Right forelimb (tissue), 1 donor: ENCODE data around the gene DENND4B.
"Not testable (repeated sequence)": the region's sequence is repeated elsewhere in the genome, so short reads cannot be mapped to it uniquely, and the experiment has no call there.

Experiments
- DNase-seq: peaks from one replicate; pipeline ENCODE4 v3.0.0-alpha.2; 2018

DENND4B gene

DNA sequence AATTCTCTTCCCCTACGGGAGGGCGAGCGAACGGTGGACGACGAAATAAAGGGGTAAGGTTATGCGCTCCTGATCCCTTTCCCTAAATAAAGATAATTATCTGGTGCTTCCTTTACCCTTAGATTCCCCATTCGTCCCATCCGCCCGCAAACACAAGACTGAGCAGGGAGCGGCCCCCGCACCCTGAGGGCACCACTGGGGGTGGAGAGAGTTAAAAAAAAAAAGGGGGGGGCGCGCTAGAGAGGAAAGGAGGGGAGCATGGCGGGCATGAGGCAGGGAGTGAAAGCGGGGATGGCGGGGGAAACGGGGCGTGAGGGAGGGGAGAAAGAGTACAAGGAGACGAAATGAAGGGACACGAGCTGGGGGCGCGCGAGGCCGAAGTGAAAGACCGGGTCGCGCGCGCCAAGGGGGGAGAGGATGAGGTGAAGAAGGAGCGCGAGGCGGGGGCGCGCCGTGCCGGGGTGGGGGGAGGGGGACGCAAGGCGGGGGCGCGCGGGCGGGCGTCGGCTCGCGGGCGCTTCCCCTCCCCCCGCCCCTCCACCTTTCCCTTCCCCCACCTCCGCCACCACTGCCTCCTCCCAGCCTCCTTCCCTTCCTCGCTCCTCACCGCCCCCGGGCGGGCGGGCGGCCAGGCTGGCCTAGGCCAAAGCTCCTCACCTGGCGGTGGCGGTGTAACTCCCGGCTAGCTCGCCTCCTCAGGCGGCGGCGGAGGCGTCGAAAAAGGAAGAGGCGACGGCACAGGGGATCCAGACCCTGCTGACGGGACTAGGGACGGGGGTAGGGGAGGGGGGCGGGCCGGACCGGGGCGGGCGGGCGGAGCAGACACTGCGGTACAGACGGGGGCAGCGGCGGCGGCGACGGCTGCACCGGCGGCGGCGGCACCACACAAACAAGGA lies 24.2 kb downstream of the DENND4B start:
- DNase-seq, result peak; percentile 59

DNA sequence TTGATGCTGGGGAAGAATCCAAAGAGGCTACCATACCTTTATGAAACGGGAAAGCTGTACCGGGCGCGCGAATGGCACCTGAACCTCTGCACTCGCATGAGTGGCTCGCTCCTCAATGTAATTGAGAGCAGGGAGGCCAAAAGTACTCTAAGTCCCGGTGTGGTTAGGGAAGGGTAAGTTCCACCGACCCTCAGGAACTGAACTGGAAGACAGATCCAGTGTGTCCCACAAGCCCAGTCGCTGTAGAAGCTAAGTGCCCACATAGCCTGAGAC lies 24.8 kb downstream of the DENND4B start:
- DNase-seq, result no peak

GRCh38 chr1:153921080-153921802 lies 25.3 kb downstream of the DENND4B start:
- no peak for DNase-seq

GRCh38 chr1:153919876-153920852 lies 26.4 kb downstream of the DENND4B start:
- DNase-seq, result no peak

- DNase-seq, result no peak
Observed at GRCh38 chr1:153916297-153916696, 30.2 kb downstream of the DENND4B start.

DNA sequence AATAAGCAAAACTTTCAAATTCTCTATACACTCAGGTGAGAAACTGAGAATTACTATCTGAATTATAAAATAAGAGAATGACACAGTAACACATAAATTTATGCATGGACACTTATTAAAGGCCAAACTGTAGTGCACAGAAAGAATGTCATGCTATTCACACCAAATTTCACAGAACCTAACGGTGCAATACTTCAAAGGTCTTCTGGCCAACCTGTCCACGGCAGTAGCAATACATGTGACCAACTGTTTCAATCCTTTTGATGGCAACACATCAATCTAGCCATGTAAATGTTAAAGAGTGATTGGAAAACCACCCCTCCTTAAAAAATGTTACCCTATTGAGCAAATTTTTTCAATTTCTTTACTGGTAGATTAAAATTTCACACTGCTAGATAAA lies 34.2 kb downstream of the DENND4B start:
- DNase-seq, result no peak

GRCh38 chr1:153910560-153910959 lies 36.0 kb downstream of the DENND4B start:
- not testable (repeated sequence) for DNase-seq

DNA sequence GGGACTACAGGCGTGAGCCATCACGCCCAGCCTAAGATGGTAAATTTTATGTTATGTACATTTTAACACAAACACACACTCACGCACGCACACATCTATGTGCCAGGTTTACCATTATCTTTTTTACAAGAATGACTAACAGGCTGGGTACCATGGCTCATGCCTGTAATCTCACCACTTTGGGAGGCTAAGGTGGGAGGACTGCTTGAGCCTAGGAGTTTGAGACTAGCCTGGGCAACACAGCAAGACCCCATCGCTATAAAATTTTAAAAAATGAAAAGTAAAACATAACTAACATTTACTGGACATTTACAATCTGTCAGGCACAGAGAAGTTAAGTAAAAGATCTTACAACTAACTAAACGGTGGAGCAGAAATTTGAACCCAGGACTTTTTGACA lies 38.4 kb downstream of the DENND4B start:
- DNase-seq, result no peak

DNA sequence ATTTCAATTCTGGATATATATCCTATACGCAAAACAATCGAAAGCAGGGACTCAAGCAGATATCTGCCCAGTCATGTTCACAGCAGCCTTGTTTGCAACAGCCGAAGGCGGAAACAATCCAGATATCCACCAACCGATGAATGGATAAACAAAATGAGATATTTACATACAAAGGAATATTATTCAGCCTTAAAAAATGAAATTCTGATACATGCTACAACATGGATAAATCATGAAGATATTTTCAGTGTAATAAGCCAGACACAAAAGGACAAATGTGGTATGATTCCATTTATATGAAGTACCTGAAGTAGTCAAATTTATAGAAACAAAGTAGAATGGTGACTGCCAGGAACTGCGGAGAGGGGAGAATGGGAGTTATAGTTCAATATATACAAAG lies 39.4 kb downstream of the DENND4B start:
- no peak for DNase-seq

GRCh38 chr1:153906396-153906795 lies 40.1 kb downstream of the DENND4B start:
- no peak for DNase-seq

- DNase-seq, result not testable (repeated sequence)
Observed at GRCh38 chr1:153905908-153906307, 40.6 kb downstream of the DENND4B start.

DNA sequence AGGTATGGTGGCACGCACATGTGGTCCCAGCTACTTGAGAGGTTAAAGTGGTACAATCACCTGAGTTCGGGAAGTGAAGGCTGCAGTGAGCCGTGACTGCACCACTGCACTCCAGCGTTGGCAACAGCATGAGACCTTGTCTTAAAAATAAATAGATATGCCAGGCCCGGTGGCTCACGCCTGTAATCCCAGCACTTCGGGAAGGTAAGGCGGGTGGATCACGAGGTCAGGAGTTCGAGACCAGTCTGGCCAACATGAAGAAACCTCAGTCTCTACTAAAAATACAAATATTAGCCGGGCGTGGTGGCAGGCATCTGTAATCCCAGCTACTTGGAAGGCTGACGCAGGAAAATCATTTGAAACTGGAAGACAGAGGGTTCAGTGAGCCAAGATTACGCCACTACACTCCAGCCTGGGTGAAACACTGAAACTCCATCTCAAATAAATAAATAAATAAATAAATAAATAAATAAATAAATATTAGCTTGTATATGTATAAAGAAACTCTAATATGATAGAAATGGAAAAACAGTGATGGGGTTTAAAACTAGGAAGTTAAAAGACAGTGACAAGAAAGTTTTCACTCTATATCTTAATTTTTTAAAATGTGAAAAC lies 42.6 kb downstream of the DENND4B start:
- DNase-seq, result no peak

DNA sequence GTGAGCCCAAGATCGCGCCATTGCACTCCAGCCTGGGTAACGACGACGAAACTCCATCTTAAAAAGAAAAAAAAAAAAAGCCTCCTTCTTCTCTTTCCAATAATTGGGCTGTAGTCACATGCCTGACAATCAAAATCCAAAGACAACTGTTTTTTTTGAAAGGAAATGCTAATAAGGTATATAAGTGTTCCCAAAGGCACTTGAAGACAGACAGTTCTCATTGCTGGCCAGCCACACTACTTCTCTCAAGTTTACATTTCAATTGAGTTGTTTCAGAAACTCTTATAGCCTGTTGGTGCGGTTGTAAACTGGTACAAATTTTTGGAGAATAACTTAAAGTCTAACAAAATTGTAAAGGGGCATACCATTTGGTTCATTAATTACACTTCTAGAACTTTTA lies 47.0 kb downstream of the DENND4B start:
- DNase-seq, result no peak

DNA sequence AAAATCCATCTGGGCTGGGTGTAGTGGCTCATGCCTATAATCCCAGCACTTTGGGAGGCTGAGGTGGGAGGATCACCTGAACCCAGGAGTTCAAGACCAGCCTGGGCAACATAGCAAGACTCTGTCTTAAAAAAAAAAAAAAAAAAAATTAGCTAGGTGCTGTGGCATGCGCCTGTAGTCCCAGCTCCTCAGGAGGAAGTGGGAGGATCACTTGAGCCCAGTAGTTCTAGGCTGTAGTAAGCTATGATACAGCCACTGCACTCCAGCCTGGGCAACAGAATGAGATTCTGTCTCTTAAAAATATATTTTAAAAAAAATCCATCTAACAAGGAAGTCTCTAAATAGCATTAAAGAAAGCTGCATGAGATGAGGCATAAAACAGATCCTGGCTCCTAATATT lies 50.7 kb downstream of the DENND4B start:
- not testable (repeated sequence) for DNase-seq

DNA sequence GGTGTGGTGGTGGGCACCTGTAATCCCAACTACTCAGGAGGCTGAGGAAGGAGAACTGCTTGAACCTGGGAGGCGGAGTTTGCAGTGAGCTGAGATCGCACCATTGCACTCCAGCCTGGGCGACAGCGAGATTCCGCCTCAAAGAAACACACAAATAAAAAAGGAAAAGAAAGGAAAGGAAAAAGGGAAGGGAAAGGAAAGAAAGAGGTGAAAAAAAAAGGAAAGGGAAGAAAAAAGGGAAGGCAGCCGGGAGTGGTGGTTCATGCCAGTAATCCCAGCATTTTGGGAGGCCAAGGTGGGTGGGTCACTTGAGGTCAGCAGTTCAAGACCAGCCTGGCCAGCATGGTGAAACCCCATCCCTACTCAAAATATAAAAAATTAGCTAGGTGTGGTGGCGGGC lies 55.5 kb downstream of the DENND4B start:
- not testable (repeated sequence) for DNase-seq

- DNase-seq, result no peak
Observed at GRCh38 chr1:153888533-153888932, 58.0 kb downstream of the DENND4B start.

GRCh38 chr1:153886127-153886526 lies 60.4 kb downstream of the DENND4B start:
- no peak for DNase-seq

GRCh38 chr1:153883223-153883622 lies 63.3 kb downstream of the DENND4B start:
- no peak for DNase-seq

- DNase-seq, result no peak
Observed at GRCh38 chr1:153882296-153882912, 64.1 kb downstream of the DENND4B start.

DNA sequence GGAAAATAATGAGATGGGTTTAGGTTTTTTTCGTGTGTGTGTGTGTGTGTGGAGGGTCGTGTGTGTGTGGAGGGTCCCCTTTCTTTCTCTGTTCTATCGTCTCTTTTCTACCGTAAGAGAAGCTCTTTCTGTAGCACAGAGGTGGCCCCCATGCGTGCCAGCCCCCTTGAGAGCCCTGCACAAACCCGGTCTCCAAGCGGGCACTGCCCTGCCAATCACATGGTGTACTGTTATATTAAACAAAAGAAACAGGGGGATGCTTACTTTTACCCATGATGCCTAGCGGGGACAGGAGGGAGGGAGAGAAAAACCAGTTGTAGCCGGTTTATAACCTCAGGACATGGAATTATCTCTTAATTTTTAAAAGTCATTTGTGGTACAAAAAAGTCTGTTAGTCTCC lies 64.8 kb downstream of the DENND4B start:
- DNase-seq, result peak; percentile 54

- DNase-seq, result peak; percentile 91
Observed at GRCh38 chr1:153880962-153881361, 65.6 kb downstream of the DENND4B start.

DNA sequence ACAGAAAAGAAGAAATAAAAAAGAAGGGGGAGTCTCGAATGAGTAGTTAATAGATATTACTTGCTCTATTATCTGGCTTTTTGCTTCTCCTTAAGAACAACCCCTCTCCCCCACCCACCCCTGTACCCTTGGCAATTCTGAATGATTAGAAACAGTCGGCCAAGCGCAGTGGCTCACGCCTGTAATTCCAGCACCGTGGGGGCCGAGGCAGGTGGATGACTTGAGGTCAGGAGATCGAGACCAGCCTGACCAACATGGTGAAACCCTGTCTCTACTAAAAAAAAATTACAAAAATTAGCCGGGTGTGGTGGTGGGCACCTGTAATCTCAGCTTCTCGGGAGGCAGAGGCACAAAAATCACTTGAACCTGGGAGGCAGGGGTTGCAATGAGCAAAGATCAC lies 66.5 kb downstream of the DENND4B start:
- no peak for DNase-seq
